Measurements from ENCODE around the gene SLC39A2. TPM values are rescaled to one million over a fixed set of nuclear protein-coding genes. Genes with fewer than 3 reads are reported as not detected.

SLC39A2 gene
- total and polyA plus RNA-seq, 4 donors: 0.05 to 0.08 TPM; not detected in 2

DNA sequence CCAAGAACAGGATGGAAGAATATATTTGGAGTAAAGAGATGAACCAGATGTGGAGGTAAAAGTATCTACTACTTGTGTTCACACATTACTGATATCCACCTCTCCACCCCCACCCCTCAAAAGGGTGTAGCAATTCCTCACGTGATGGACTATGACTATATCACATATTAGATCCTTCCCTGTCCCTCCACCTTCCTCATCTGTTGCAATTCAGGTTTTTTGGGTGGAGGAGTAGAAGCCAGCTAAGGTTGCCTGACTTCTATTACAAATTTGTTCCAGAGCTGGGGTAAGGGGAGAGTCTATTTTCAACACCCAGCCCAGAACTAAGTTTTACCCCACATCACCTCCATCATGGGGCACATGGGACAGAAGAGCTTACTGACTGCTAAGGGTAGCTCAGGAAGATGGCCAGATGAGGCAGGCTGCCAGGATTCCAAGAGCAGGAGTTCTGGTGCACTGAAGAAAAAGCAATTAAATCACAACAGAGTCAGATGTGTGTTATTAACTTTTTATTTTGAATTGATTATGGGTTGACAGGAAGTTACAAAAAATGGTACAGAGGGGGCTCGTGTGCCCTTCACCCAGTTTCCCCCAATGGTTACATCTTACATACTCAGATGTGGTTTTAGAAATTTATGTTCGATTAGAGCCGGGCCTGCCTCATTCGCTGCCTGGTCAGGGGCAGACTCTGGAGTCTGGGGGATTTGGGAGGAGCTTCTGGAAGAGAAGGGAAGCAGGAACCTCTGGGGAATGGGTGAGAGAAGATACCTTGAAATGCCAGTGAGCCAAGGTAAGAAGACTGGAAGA, 33.4 kb downstream of the SLC39A2 start:
- no peak for DNase-seq (ENCODE audit: low spot score)
- 89% methylated on average over 5 of the region's 5 CpGs for WGBS

DNA sequence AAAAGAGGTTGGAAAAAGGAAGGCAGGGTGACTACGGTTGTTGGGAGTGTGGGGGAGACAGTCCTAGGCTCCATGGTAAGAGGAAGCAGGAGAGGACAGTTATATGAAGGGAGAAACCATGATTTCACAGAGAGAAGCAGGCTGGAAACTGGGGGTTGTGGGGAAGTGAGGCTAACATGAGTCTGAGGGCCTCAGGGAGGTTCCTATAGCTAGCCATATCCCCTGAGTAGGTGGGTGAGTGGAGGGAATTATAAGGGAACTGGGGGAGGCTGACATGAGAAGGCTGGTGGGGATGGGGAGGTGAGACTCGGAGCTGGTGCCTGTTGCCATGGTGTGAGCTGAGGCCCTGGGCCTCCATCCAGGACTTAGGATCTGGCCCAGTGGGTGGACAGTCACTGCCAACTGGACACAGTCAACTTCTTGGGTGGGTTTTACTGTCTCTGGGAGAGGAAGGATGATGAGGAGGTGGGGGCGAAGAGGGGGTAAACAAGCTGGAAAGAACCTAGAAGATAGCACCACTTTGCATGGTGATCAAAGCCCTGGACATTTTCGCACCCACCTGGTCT, 34.1 kb downstream of the SLC39A2 start:
- no peak for DNase-seq (ENCODE audit: low spot score)
- Histone ChIP-seq H3K4me1 (ENCODE audit: control insufficient read depth in 4 of 4, insufficient read depth in 4 of 4, low read length in 3 of 4) (peaks cover 0 to 10% (median 3%) of the 10 kb centered on the region in 4 donors), H3K9me3 (ENCODE audit: control insufficient read depth in 4 of 4, low read length in 3 of 4) (no peaks in the 10 kb centered on the region), H3K27me3 (ENCODE audit: control insufficient read depth in 4 of 4, insufficient read depth in 4 of 4, low read length in 3 of 4) (no peaks in the 10 kb centered on the region), H3K27ac (ENCODE audit: low read depth in 1 of 2, low read length in 2 of 2) (no peak overlapping the region), H3K9ac (ENCODE audit: low read depth in 1 of 2, low read length in 2 of 2) (no peak overlapping the region), H3K4me3 (ENCODE audit: low read depth in 1 of 3, low read length in 3 of 3) (no peak overlapping the region), H3K36me3 (ENCODE audit: control insufficient read depth in 4 of 4, insufficient read depth in 3 of 4, low read depth in 1 of 4, low read length in 3 of 4) (peaks cover 0 to 14% (median 3%) of the 10 kb centered on the region in 4 donors)
- 82% methylated on average over 4 of the region's 4 CpGs for WGBS
- TF ChIP-seq FOXA2 (IDR thresholded peaks at IDR 0.05) (no peak), FOXA1 (IDR thresholded peaks at IDR 0.05) (no peak)
- TF ChIP-seq, protein P1, sequence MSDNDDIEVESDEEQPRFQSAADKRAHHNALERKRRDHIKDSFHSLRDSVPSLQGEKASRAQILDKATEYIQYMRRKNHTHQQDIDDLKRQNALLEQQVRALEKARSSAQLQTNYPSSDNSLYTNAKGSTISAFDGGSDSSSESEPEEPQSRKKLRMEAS (IDR thresholded peaks at IDR 0.05): no peak
- TF ChIP-seq, protein P2, sequence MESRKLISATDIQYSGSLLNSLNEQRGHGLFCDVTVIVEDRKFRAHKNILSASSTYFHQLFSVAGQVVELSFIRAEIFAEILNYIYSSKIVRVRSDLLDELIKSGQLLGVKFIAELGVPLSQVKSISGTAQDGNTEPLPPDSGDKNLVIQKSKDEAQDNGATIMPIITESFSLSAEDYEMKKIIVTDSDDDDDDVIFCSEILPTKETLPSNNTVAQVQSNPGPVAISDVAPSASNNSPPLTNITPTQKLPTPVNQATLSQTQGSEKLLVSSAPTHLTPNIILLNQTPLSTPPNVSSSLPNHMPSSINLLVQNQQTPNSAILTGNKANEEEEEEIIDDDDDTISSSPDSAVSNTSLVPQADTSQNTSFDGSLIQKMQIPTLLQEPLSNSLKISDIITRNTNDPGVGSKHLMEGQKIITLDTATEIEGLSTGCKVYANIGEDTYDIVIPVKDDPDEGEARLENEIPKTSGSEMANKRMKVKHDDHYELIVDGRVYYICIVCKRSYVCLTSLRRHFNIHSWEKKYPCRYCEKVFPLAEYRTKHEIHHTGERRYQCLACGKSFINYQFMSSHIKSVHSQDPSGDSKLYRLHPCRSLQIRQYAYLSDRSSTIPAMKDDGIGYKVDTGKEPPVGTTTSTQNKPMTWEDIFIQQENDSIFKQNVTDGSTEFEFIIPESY (IDR thresholded peaks at IDR 0.05): no peak

More for the DNA sequence above, 33.4 kb downstream of the SLC39A2 start:
- H3K36me3 ChIP-seq (ENCODE audit: control insufficient read depth in 4 of 4, insufficient read depth in 3 of 4, low read depth in 1 of 4, low read length in 3 of 4): peaks cover 0 to 14% (median 3%) of the 10 kb centered on the region in 4 donors
- no peak overlapping the region for H3K4me3 ChIP-seq (ENCODE audit: low read depth in 1 of 3, low read length in 3 of 3)
- H3K9ac ChIP-seq (ENCODE audit: low read depth in 1 of 2, low read length in 2 of 2): no peak overlapping the region
- no peaks in the 10 kb centered on the region for H3K9me3 ChIP-seq (ENCODE audit: control insufficient read depth in 4 of 4, low read length in 3 of 4)
- H3K4me1 ChIP-seq (ENCODE audit: control insufficient read depth in 4 of 4, insufficient read depth in 4 of 4, low read length in 3 of 4): peaks cover 0 to 3% (median 0%) of the 10 kb centered on the region in 4 donors
- TF ChIP-seq, protein P3, sequence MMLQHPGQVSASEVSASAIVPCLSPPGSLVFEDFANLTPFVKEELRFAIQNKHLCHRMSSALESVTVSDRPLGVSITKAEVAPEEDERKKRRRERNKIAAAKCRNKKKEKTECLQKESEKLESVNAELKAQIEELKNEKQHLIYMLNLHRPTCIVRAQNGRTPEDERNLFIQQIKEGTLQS (IDR thresholded peaks at IDR 0.05): no peak
- no peaks in the 10 kb centered on the region for H3K27me3 ChIP-seq (ENCODE audit: control insufficient read depth in 4 of 4, insufficient read depth in 4 of 4, low read length in 3 of 4)
- H3K27ac ChIP-seq (ENCODE audit: low read depth in 1 of 2, low read length in 2 of 2): no peak overlapping the region

DNA sequence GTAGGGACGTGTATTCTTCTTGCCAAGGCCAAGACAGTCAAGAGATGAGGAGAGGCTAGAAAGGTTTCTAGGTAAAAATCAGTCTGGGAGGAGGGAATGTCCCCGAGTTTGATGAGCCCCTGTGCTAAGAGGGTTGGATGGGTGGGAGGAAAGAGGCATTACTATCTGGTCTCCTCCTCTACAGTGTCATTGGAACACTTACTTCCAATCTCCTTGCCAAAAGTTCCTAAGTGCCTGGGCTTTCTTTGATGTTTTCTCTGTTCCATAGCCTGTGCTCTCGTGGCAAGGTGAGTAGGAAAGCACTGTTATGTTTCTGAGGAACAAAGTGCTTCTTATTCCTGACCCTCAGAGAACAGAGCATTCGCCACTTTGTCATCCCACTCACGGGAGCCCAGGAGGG, 35.6 kb downstream of the SLC39A2 start, which contains the start of gene RNASE13:
Gene RNASE13, minus strand, starts transcription at position 101 of the 400 bp plus-strand sequence. CDS start 519 bp downstream, outside the sequence.
- H3K27me3 ChIP-seq (ENCODE audit: control insufficient read depth in 4 of 4, insufficient read depth in 4 of 4, low read length in 3 of 4): no peaks in the 10 kb centered on the region
- H3K36me3 ChIP-seq (ENCODE audit: control insufficient read depth in 4 of 4, insufficient read depth in 3 of 4, low read depth in 1 of 4, low read length in 3 of 4): peaks cover 0 to 10% (median 1%) of the 10 kb centered on the region in 4 donors
- H3K4me3 ChIP-seq (ENCODE audit: low read depth in 1 of 3, low read length in 3 of 3): no peak within 1 kb of the TSS
- H3K27ac ChIP-seq (ENCODE audit: low read depth in 1 of 2, low read length in 2 of 2): no peak within 1 kb of the TSS
- TF ChIP-seq, protein P4, sequence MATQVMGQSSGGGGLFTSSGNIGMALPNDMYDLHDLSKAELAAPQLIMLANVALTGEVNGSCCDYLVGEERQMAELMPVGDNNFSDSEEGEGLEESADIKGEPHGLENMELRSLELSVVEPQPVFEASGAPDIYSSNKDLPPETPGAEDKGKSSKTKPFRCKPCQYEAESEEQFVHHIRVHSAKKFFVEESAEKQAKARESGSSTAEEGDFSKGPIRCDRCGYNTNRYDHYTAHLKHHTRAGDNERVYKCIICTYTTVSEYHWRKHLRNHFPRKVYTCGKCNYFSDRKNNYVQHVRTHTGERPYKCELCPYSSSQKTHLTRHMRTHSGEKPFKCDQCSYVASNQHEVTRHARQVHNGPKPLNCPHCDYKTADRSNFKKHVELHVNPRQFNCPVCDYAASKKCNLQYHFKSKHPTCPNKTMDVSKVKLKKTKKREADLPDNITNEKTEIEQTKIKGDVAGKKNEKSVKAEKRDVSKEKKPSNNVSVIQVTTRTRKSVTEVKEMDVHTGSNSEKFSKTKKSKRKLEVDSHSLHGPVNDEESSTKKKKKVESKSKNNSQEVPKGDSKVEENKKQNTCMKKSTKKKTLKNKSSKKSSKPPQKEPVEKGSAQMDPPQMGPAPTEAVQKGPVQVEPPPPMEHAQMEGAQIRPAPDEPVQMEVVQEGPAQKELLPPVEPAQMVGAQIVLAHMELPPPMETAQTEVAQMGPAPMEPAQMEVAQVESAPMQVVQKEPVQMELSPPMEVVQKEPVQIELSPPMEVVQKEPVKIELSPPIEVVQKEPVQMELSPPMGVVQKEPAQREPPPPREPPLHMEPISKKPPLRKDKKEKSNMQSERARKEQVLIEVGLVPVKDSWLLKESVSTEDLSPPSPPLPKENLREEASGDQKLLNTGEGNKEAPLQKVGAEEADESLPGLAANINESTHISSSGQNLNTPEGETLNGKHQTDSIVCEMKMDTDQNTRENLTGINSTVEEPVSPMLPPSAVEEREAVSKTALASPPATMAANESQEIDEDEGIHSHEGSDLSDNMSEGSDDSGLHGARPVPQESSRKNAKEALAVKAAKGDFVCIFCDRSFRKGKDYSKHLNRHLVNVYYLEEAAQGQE (IDR thresholded peaks at IDR 0.05): no peak
- no peak for TF ChIP-seq YY1 (IDR thresholded peaks at IDR 0.05)
- no peak for TF ChIP-seq HNF4G (IDR thresholded peaks at IDR 0.05)
- TF ChIP-seq EGR1 (IDR thresholded peaks at IDR 0.05; ENCODE audit: low read depth in 2 of 2): no peak
- no peak for TF ChIP-seq NR2F2 (IDR thresholded peaks at IDR 0.05)
- TF ChIP-seq, protein P1 (IDR thresholded peaks at IDR 0.05): no peak
- TF ChIP-seq, protein P3 (IDR thresholded peaks at IDR 0.05): no peak
- TF ChIP-seq FOXA2 (IDR thresholded peaks at IDR 0.05): no peak
- TF ChIP-seq, protein P2 (IDR thresholded peaks at IDR 0.05): no peak
- TF ChIP-seq SP1 (IDR thresholded peaks at IDR 0.05): no peak
- TF ChIP-seq, protein P5, sequence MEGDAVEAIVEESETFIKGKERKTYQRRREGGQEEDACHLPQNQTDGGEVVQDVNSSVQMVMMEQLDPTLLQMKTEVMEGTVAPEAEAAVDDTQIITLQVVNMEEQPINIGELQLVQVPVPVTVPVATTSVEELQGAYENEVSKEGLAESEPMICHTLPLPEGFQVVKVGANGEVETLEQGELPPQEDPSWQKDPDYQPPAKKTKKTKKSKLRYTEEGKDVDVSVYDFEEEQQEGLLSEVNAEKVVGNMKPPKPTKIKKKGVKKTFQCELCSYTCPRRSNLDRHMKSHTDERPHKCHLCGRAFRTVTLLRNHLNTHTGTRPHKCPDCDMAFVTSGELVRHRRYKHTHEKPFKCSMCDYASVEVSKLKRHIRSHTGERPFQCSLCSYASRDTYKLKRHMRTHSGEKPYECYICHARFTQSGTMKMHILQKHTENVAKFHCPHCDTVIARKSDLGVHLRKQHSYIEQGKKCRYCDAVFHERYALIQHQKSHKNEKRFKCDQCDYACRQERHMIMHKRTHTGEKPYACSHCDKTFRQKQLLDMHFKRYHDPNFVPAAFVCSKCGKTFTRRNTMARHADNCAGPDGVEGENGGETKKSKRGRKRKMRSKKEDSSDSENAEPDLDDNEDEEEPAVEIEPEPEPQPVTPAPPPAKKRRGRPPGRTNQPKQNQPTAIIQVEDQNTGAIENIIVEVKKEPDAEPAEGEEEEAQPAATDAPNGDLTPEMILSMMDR (IDR thresholded peaks at IDR 0.05; ENCODE audit: low read depth, low read length, missing input control): no peak
- no peak within 1 kb of the TSS for H3K9ac ChIP-seq (ENCODE audit: low read depth in 1 of 2, low read length in 2 of 2)
- 81% methylated on average over 5 of the region's 5 CpGs for WGBS
- DNase-seq (ENCODE audit: low spot score): no peak
- H3K9me3 ChIP-seq (ENCODE audit: control insufficient read depth in 4 of 4, low read length in 3 of 4): no peaks in the 10 kb centered on the region
- H3K4me1 ChIP-seq (ENCODE audit: control insufficient read depth in 4 of 4, insufficient read depth in 4 of 4, low read length in 3 of 4): peaks cover 0 to 24% (median 15%) of the 10 kb centered on the region in 4 donors

Data from liver (tissue), 9 donors.